HUES64 (cell line): Measurements from ENCODE around the gene CUBN.

Experiments used
- H3K27ac ChIP-seq: 2 replicates; pipeline ENCODE4 v1.7.0; 2013; ENCODE audit warnings: low read depth, low read length, inconsistent platforms
- H3K27me3 ChIP-seq: 2 replicates; pipeline ENCODE4 v1.6.1; 2013; ENCODE audit warnings: mild to moderate bottlenecking, low read length; ENCODE audit not compliant: insufficient read depth
- H3K36me3 ChIP-seq: 2 replicates; pipeline ENCODE4 v1.6.1; 2013; ENCODE audit warnings: mild to moderate bottlenecking, low read length; ENCODE audit not compliant: insufficient read depth
- H3K4me1 ChIP-seq: 2 replicates; pipeline ENCODE4 v1.6.1; 2013; ENCODE audit warnings: mild to moderate bottlenecking, low read length, moderate library complexity; ENCODE audit not compliant: insufficient read depth
- H3K4me3 ChIP-seq: 2 replicates; pipeline ENCODE4 v1.5.1; 2013; ENCODE audit warnings: mild to moderate bottlenecking, low read length, moderate library complexity
- H3K9ac ChIP-seq: 2 replicates; pipeline ENCODE4 v1.6.1; 2013; ENCODE audit warnings: mild to moderate bottlenecking, low read depth, low read length
- H3K9me3 ChIP-seq: 2 replicates; pipeline ENCODE4 v1.6.1; 2013; ENCODE audit warnings: low read depth, low read length; ENCODE audit not compliant: insufficient read depth
- WGBS: fragments of 150-250, 120-280 bp; methylation state at CpG from one replicate; pipeline ENCODE4 v1.1.7; 2013; ENCODE audit warnings: missing lambda C conversion rate; 5-methylcytosine and 5-hydroxymethylcytosine counted together

The CUBN gene

GRCh38 chr10:17006631-17007417 is 122.8 kb downstream of the CUBN start:
- WGBS: 91% methylated on average over 12 of the region's 12 CpGs
- Histone ChIP-seq H3K9ac (no peak overlapping the region), H3K4me1 (no peaks in the 10 kb centered on the region; the same call in 1 of the 2 replicates), H3K36me3 (no peaks in the 10 kb centered on the region), H3K4me3 (no peak overlapping the region), H3K27ac (no peak overlapping the region), H3K27me3 (no peaks in the 10 kb centered on the region), H3K9me3 (peaks cover 10% of the 10 kb centered on the region; the same call in 1 of the 2 replicates)

- H3K36me3 ChIP-seq: no peaks in the 10 kb centered on the region
- peaks cover 6% of the 10 kb centered on the region; the same call in 1 of the 2 replicates for H3K9me3 ChIP-seq
- no peak overlapping the region for H3K4me3 ChIP-seq
- H3K9ac ChIP-seq: no peak overlapping the region
- H3K27ac ChIP-seq: no peak overlapping the region
- no peaks in the 10 kb centered on the region for H3K27me3 ChIP-seq
- H3K4me1 ChIP-seq: no peaks in the 10 kb centered on the region; the same call in 1 of the 2 replicates
- 88% methylated on average over 6 of the region's 8 CpGs for WGBS
Measured at GRCh38 chr10:17005621-17006566, 123.7 kb downstream of the CUBN start.

- Histone ChIP-seq H3K27me3 (no peaks in the 10 kb centered on the region), H3K27ac (no peak overlapping the region), H3K36me3 (no peaks in the 10 kb centered on the region), H3K4me3 (no peak overlapping the region), H3K9ac (no peak overlapping the region), H3K4me1 (no peaks in the 10 kb centered on the region; the same call in 1 of the 2 replicates), H3K9me3 (peaks cover 6% of the 10 kb centered on the region; the same call in 1 of the 2 replicates)
- 91% methylated on average over 6 of the region's 6 CpGs for WGBS
Measured at GRCh38 chr10:17004801-17005380, 124.7 kb downstream of the CUBN start.

- Histone ChIP-seq H3K4me1 (no peaks in the 10 kb centered on the region; the same call in 1 of the 2 replicates), H3K9me3 (peaks cover 6% of the 10 kb centered on the region; the same call in 1 of the 2 replicates), H3K27me3 (no peaks in the 10 kb centered on the region), H3K27ac (no peak overlapping the region), H3K9ac (no peak overlapping the region), H3K36me3 (no peaks in the 10 kb centered on the region), H3K4me3 (no peak overlapping the region)
- 80% methylated on average over 7 of the region's 7 CpGs for WGBS
Measured at GRCh38 chr10:17003651-17004286, 125.8 kb downstream of the CUBN start.

GRCh38 chr10:17003151-17003550 is 126.5 kb downstream of the CUBN start:
- H3K9me3 ChIP-seq: peaks cover 6% of the 10 kb centered on the region; the same call in 1 of the 2 replicates
- WGBS: 89% methylated on average over 6 of the region's 7 CpGs
- no peaks in the 10 kb centered on the region for H3K27me3 ChIP-seq
- H3K4me1 ChIP-seq: no peaks in the 10 kb centered on the region; the same call in 1 of the 2 replicates
- no peak overlapping the region for H3K27ac ChIP-seq
- no peak overlapping the region for H3K4me3 ChIP-seq
- H3K9ac ChIP-seq: no peak overlapping the region
- no peaks in the 10 kb centered on the region for H3K36me3 ChIP-seq

- Histone ChIP-seq H3K27me3 (no peaks in the 10 kb centered on the region), H3K9me3 (peaks cover 6% of the 10 kb centered on the region; the same call in 1 of the 2 replicates), H3K4me1 (no peaks in the 10 kb centered on the region; the same call in 1 of the 2 replicates), H3K36me3 (no peaks in the 10 kb centered on the region), H3K4me3 (no peak overlapping the region), H3K9ac (no peak overlapping the region), H3K27ac (no peak overlapping the region)
- 92% methylated on average over 8 of the region's 8 CpGs for WGBS
Measured at GRCh38 chr10:17001961-17002749, 127.5 kb downstream of the CUBN start.

- H3K4me1 ChIP-seq: peaks cover 6% of the 10 kb centered on the region; the same call in 1 of the 2 replicates
Measured at GRCh38 chr10:17001297-17001744, 128.3 kb downstream of the CUBN start.

GRCh38 chr10:16999665-17000451 is 129.8 kb downstream of the CUBN start:
- Histone ChIP-seq H3K9ac (no peak overlapping the region), H3K4me1 (peaks cover 10% of the 10 kb centered on the region; the same call in 1 of the 2 replicates), H3K27me3 (no peaks in the 10 kb centered on the region), H3K9me3 (no peaks in the 10 kb centered on the region), H3K4me3 (no peak overlapping the region), H3K27ac (no peak overlapping the region), H3K36me3 (no peaks in the 10 kb centered on the region)
- 90% methylated on average over 10 of the region's 10 CpGs for WGBS

More at GRCh38 chr10:17001297-17001744, 128.3 kb downstream of the CUBN start:
- Histone ChIP-seq H3K9ac (no peak overlapping the region), H3K36me3 (no peaks in the 10 kb centered on the region), H3K27me3 (no peaks in the 10 kb centered on the region), H3K9me3 (peaks cover 6% of the 10 kb centered on the region; the same call in 1 of the 2 replicates), H3K4me3 (no peak overlapping the region), H3K27ac (no peak overlapping the region)
- WGBS: 83% methylated on average over 8 of the region's 9 CpGs

- Histone ChIP-seq H3K4me1 (peaks cover 10% of the 10 kb centered on the region; the same call in 1 of the 2 replicates), H3K27ac (no peak overlapping the region), H3K9ac (0 out of 2 replicates have a peak overlapping the region, but pooled peaks have one; percentile 37), H3K27me3 (no peaks in the 10 kb centered on the region), H3K9me3 (no peaks in the 10 kb centered on the region), H3K4me3 (no peak overlapping the region), H3K36me3 (no peaks in the 10 kb centered on the region)
- WGBS: 75% methylated on average over 4 of the region's 6 CpGs
Measured at GRCh38 chr10:16996530-16996964, 133.1 kb downstream of the CUBN start.
